NCI-H2227 (cell line): ENCODE results near the gene CD47.

ENCODE experiments used
- DNase-seq: peaks from one replicate; lab custom pipeline; 2025; ENCODE audit not compliant: unreplicated experiment; lab: John Stamatoyannopoulos, UW

The CD47 gene

DNA sequence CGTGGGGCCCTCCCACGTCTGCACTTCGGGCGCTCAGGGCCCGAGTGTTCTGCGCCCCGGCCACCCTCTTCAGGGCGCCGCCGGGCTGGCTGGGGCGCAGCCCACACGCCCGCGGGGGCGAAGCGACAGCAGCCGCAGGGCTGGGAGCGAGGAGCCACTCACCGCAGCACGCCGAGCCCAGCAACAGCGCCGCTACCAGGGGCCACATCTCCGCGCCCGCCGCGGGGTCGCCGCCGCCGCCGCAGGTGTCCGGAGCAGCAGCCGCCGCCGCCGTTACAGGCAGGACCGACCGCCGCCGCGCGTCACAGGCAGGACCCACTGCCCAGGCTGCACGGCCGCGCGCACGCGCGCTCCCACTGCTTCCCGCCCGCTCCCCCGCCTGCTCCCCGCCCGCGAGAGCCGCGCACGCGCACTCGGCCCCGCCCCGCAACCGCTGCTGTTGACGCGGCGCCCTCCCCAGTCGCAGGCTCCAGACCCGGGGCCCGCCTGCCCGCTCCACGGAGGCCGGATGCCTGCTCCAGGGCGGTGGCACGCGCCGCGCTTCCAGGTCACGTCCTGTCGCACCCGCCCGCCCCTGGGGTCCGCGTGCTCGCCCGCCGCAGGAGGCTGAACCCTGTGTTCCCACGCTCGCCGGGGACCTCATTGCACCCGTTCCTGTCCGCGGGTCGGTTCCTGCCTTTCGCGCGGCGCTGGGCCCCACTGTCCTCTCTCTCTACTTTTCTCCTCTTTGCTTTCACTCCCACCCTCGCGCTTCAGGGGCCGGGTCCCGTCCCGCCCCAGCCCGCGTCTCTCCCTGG lies at the start of gene CD47:
CD47 (minus strand) TSS at position 331 of the 797 bp plus-strand sequence; CDS start at position 208, 123 bp downstream.
- peak; percentile 86 for DNase-seq

DNA sequence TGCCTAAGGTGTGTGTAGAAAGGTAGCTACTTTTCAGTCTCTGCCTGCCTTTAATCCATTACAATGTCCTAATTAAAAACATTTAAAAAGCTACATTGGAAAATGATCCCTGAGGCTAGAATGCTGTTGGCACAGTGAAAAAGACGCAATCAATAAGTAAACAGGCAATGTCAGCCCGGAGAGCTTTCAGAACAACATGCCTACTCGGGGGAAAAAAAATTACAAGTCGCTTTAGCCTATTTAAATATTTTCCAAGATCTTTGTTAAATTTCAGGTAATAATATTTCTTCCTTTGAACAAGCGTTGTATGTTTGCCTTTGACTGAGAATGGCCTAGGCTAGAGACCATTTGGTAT lies 46.6 kb upstream of the CD47 start:
- DNase-seq = no peak

GRCh38 chr3:108136561-108137459 lies 46.0 kb upstream of the CD47 start:
- DNase-seq = no peak

- DNase-seq = no peak
Measured at GRCh38 chr3:108134555-108134880, 43.7 kb upstream of the CD47 start.

DNA sequence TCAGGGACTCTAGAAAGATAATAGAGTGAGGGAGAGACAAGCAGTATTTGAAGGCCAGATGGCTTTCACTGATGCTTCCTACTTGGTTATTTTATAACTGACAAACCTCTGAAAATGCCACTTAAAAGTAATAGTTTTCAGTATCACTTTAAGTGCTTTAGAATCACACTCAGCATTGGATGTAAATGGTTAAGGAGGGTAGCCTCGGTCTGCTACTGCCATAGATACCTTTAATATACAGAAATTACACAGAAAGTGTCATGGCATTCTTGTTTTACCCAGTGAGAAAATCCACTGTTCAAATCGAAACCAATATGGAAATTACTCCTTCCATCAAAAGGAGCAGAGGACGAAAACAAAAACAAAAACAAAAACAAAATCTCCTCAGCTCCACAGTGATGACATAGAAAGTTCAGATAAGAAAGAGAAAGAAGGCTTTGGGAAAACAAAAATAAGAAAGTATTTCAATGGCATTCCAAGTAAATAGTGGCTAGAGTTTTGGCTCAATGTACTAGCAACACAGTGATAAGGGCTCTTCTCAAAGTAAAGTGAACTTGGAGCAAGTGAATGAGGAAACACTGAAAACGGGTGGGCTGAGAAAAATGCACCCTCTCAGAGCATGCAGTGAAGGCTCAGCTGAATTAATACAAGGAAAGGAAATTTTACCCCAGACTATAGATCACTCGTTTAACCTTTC lies 43.2 kb upstream of the CD47 start:
- no peak for DNase-seq

DNA sequence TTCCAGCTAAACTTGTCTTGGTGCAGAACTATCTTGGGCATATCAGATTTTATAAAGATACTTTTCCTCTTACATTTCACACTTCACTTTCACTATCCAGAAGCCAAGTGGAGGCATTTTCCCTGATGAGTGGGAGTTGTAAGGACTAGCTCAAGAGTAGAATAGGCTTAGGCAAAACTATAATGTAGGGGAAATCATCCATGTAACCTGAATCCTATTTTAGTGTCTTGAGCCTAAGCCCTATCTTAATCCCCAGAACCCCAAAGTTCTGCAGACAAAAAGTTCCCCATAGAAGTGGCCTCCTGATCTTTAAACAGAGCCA lies 42.2 kb upstream of the CD47 start:
- DNase-seq = no peak

- no peak for DNase-seq
Measured at GRCh38 chr3:108131475-108132134, 40.8 kb upstream of the CD47 start.

- no peak for DNase-seq
Measured at GRCh38 chr3:108130701-108131474, 40.1 kb upstream of the CD47 start.

- DNase-seq = no peak
Measured at GRCh38 chr3:108130236-108130635, 39.4 kb upstream of the CD47 start.

DNA sequence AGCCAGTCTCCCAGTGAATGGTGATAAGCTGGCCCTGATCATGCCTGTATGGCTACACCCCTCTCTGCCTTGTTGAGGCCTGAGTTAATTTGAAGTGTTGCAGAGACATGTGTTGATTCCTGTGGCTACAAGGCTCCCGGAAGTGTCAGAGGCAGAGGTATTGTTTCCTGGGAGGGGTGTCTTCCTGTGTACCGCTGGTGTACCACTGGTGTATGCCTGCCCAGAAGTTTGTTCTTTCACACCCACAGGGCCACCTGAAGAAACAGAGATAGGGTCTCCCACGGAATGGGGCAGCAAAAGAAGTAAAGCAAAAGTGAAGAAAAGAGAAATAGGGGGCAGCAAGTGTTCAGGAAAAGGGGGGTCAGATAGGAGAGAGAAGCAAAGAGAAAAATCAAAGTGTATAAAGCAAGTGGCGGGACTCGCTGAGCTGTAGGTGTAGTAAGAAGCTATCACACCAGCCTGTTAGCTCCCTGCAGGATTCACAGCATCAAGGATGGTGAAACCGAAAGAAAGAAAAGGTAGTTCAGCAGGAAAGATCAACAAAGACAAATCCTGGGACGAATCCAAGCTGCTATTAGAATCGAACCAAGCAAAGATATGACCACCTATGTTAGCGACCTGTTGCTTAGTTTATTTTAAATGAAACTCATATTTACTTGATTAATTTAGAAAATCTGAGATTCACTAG lies 36.6 kb upstream of the CD47 start:
- DNase-seq = no peak

DNA sequence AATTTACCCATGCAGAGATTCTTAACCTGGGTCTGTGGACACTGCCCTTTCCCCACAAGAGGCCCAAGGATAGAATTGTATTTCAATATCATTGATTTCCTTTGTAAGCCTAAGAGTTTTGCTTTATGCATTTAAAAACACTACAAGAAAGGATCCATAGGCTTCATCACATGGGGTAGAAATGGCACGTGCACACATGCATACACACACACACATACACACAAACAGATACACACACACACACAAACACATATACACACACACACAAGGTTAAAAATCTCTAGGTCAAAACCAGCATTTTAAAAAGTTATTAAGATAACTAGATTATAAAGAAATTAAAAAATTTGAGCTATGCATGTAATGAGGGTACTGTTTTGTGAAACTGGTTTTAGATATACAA lies 35.5 kb upstream of the CD47 start:
- no peak for DNase-seq

DNA sequence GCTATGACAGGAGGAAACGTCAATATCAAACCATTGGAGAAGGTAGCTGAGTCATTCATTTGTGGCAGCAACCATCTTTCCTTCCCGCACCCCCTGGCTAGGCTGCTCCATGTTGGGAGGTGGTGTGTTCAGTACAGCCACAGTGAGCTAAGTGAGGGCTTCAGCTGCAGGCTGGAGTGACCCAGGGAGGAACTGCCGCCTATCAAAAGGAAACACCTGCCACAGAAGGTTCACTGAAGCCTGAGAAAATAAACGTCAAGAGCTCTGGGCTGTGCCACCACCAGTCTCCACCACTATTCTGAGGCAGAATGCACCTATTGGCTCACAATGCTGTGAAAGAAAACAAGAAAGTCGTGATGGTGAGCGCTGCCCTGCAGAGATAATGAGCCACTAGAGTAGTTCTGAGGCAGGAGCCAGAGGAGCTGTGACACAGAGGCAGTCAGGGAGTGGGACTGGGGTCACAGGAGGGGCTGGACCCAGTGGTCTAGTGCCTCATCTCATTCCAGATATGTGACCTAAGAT lies 34.8 kb upstream of the CD47 start:
- DNase-seq = peak; percentile 74

DNA sequence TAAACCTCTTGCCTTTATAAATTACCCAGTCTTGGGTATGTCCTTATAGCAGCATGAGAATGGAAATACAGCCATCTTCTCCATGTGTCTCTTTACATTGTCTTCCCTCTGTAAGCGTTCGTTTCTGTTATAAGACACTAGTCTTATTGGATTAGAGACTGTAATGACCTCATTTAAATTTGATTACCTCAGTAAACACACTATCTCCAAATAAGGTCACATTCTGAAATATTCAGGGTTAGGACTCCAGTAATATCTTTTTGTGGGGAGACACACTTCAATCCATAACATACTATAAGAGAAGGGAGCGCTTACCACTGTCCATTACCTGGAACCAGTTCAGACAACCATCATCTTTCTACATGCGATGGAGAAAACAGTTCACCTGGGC lies 34.3 kb upstream of the CD47 start:
- DNase-seq = no peak

DNA sequence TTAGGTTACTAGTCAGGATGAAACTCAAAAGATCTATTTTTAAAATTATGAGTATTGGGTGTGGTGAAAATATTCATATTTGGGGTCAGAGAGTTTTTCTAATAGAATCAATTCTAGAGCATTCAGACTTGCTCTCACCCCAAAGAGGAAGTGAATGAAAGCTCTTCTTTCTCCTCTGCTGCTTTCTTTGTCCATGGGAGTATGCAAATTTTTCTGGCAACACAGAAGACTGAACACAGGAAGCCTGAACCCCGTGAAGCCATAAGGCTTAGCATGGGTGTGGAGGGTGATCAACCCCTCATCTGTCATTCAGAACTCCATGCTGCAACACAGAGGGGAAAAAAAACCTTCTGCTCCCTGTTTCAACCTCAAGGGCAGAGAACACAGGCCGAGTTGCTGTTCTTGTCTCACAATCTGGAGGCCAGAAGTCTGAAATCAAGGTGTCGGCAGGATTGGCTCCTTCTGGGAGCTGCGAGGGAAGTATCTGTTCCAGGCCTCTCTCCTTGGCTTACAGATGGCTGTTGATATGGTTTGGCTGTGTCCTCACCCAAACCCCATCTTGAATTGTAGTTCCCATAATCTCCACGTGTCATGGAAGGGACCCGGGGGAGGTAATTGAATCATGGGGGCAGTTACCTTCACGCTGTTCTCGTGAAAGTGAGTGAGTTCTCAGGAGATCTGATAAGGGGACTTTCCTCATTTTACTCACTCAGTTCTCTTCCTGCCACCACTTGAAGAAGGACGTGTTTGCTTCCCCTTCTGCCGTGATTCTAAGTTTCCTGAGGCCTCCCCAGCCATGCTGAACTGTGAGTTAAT lies 33.7 kb upstream of the CD47 start:
- DNase-seq = no peak

DNA sequence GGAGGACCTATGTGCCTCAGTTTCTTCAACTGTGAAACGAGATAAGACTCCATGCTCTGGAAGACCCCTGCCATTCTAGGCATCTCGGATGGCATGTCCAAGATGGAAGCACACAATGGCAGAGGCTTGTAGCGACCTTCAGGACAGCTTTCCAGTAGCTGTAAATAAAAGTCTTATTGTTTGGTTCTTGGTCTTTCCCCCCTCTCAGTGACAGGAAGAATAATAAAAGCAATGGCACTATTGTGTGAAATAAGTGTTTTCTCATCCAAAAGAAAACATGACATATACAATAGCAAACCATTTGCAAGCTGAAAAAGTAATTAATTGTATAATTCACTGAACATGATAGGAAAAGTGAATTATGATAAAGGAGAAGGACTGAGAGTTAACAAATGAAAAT lies 32.5 kb upstream of the CD47 start:
- DNase-seq = no peak

- DNase-seq = no peak
Measured at GRCh38 chr3:108122276-108122675, 31.4 kb upstream of the CD47 start.

- DNase-seq = no peak
Measured at GRCh38 chr3:108119398-108120104, 28.7 kb upstream of the CD47 start.

- no peak for DNase-seq
Measured at GRCh38 chr3:108118038-108118768, 27.4 kb upstream of the CD47 start.
